Astrocyte of the cerebellum (primary cell): Measurements from ENCODE around the gene IL9R.
"Not testable (repeated sequence)": the region's sequence is repeated elsewhere in the genome, so short reads cannot be mapped to it uniquely, and the experiment has no call there.

ENCODE experiments used
- DNase-seq: peaks from one replicate; pipeline ENCODE4 v3.0.0-alpha.2; 2011; ENCODE audit warnings: low read depth
- H3K4me3 ChIP-seq: 2 replicates; pipeline ENCODE4 v1.5.1; 2011; ENCODE audit warnings: mild to moderate bottlenecking, low read depth, low read length, moderate library complexity
- in situ Hi-C: cut with HindIII; loops from 2 replicates; pipeline ENCODE4 v1.10.0; 2017; ENCODE audit warnings: low sequenced_read_pairs
- TF ChIP-seq, protein P1 (sequence below): IDR thresholded peaks from 2 replicates; pipeline ENCODE4 v1.5.1; 2012; ENCODE audit warnings: low read length, low read depth, moderate library complexity, mild to moderate bottlenecking; ENCODE audit errors: missing control alignments

IL9R gene

DNA sequence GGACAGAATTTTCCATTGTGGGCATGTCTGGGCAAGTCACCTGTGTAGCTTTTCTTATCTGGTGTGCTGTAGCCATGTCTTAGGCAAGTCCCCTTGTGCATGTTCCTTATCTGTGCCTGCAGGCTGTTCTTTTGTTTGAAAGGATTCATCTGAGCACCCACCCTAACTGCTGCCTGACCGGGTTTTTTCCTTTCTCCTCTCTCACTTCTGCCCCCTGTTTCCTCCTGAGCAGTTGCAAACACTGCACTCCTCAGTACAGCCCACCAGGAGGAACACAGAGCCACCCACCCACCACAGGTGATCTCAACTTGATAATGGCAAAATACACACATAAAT, 29.2 kb upstream of the IL9R start:
- in situ Hi-C loops, result no loop called here

DNA sequence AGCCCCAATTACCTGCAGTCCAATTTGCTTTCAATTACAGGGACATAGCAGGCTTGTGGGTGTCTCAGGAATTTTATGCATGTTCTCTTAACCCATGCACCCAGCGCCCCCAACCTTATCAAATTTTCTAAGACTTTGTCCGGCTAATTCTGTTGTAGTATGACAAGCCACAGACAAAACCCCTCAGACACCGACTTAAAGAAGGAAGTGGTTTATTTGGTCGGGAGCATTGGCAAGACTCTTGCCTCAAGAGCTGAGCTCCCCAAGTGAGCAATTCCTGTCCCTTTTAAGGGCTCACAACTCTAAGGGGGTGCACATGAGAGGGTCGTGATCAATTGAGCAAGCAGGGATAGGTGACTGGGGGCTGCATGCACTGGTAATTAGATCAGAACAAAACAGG, 28.7 kb upstream of the IL9R start:
- in situ Hi-C loops, result no loop called here
- TF ChIP-seq, protein P1, sequence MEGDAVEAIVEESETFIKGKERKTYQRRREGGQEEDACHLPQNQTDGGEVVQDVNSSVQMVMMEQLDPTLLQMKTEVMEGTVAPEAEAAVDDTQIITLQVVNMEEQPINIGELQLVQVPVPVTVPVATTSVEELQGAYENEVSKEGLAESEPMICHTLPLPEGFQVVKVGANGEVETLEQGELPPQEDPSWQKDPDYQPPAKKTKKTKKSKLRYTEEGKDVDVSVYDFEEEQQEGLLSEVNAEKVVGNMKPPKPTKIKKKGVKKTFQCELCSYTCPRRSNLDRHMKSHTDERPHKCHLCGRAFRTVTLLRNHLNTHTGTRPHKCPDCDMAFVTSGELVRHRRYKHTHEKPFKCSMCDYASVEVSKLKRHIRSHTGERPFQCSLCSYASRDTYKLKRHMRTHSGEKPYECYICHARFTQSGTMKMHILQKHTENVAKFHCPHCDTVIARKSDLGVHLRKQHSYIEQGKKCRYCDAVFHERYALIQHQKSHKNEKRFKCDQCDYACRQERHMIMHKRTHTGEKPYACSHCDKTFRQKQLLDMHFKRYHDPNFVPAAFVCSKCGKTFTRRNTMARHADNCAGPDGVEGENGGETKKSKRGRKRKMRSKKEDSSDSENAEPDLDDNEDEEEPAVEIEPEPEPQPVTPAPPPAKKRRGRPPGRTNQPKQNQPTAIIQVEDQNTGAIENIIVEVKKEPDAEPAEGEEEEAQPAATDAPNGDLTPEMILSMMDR, result no peak
- no peak for DNase-seq
- H3K4me3 ChIP-seq, result no peak overlapping the region

More for the DNA sequence above, 29.2 kb upstream of the IL9R start:
- no peak overlapping the region for H3K4me3 ChIP-seq
- no peak for DNase-seq
- TF ChIP-seq, protein P1, result no peak

- H3K4me3 ChIP-seq, in situ Hi-C loops, DNase-seq: not testable (repeated sequence)
These were observed 25.8 kb upstream of the IL9R start for GRCh38 chrX:155971658-155972057.

- H3K4me3 ChIP-seq, in situ Hi-C loops, DNase-seq: not testable (repeated sequence)
These were observed 25.3 kb upstream of the IL9R start for GRCh38 chrX:155972241-155972640.

GRCh38 chrX:155983326-155983725, 14.2 kb upstream of the IL9R start:
- no peak overlapping the region for H3K4me3 ChIP-seq
- in situ Hi-C loops, result no loop called here
- DNase-seq, result no peak
- TF ChIP-seq, protein P1, result no peak

GRCh38 chrX:155985208-155985607, 12.3 kb upstream of the IL9R start:
- DNase-seq, result no peak
- TF ChIP-seq, protein P1, result no peak
- in situ Hi-C loops, result no loop called here
- H3K4me3 ChIP-seq, result no peak overlapping the region

GRCh38 chrX:155986995-155987394, 10.5 kb upstream of the IL9R start:
- H3K4me3 ChIP-seq, in situ Hi-C loops, DNase-seq: not testable (repeated sequence)

DNA sequence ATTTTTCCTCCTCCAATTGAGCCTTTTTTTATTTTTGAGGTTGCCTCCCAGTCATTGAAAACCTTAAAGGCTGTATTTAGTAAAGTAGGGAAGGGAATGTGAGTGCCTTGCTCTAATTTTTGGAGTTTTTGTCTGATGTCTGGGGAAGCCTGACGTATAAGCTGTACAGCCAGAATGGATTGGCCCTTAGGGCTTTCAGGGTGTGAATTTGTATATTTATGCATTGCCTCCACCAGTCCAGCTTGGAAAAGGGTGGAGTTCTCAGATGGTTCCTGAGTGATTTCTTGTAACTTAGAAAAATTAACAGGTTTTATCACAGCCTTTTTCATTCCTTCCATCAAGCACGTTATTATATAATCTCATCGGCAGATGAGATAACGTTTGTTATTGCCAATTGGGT, 8.6 kb upstream of the IL9R start:
- in situ Hi-C loops, result no loop called here
- H3K4me3 ChIP-seq, result no peak overlapping the region
- TF ChIP-seq, protein P1, result no peak
- no peak for DNase-seq
